ENCODE measurements around the gene SDHAF1. TPM values are rescaled to one million over a fixed set of nuclear protein-coding genes. Genes with fewer than 3 reads are reported as not detected.

Gene SDHAF1
- total RNA-seq, 1 experiment from 2014 or later, result 21.0 TPM

- ChIA-PET CTCF (no interaction called here), POLR2A (no interaction called here), RAD21 (ENCODE audit: low non-redundant PET in 1 of 2, low total read pairs in 2 of 2, uncharacterized antibody in 2 of 2, unreplicated experiment in 2 of 2) (no interaction called here)
- Histone ChIP-seq H4K20me1 (ENCODE audit: insufficient read depth) (no peaks in the 10 kb centered on the region), H3K27me3 (ENCODE audit: insufficient read depth, low read length) (peaks cover 4% of the 10 kb centered on the region; the same call in 1 of the 2 replicates), H3K4me2 (ENCODE audit: low read length) (no peak overlapping the region), H3K27ac (ENCODE audit: low read depth, low read length) (no peak overlapping the region), H3K9me2 (ENCODE audit: insufficient read depth) (no peaks in the 10 kb centered on the region), H3K9me3 (ENCODE audit: control insufficient read depth in 1 of 2, insufficient read depth in 1 of 2, low read depth in 1 of 2, low read length in 2 of 2) (no peaks in the 10 kb centered on the region), H3K4me1 (ENCODE audit: control insufficient read depth in 1 of 2, insufficient read depth in 2 of 2, low read length in 2 of 2) (no peaks in the 10 kb centered on the region), H2AFZ (ENCODE audit: low read depth, low read length, poor library complexity, severe bottlenecking) (no peak overlapping the region), H3K9ac (ENCODE audit: low read length) (no peak overlapping the region), H3K79me2 (ENCODE audit: insufficient read depth, low read length) (no peaks in the 10 kb centered on the region), H3K36me3 (ENCODE audit: control insufficient read depth in 1 of 2, insufficient read depth in 2 of 2, low read length in 2 of 2) (no peaks in the 10 kb centered on the region), H3K4me3 (replicated peaks in 1 of 2; ENCODE audit: low read depth in 1 of 2, low read length in 2 of 2) (no peak overlapping the region)
- no peak for DNase-seq (ENCODE audit: low read depth, low spot score)
- ATAC-seq, result no peak
- BruUV-seq (replicated peaks), result no TSS peak
- TF ChIP-seq SIN3A (IDR thresholded peaks at IDR 0.05; ENCODE audit: low read depth) (no peak), POLR2AphosphoS5 (IDR thresholded peaks at IDR 0.05; ENCODE audit: low read depth, low read length) (no peak), FOSL1 (IDR thresholded peaks at IDR 0.05; ENCODE audit: low read depth) (no peak), EGR1 (IDR thresholded peaks at IDR 0.05; ENCODE audit: low read depth) (no peak), YY1 (IDR thresholded peaks at IDR 0.05; ENCODE audit: extremely low read depth, insufficient replicate concordance, low read depth, low read length) (no peak), MAX (IDR thresholded peaks at IDR 0.05) (no peak), CEBPB (IDR thresholded peaks at IDR 0.05; ENCODE audit: low read depth) (no peak), SP1 (IDR thresholded peaks at IDR 0.05; ENCODE audit: low read depth) (no peak), ZNF274 (IDR thresholded peaks at IDR 0.05; ENCODE audit: low read depth, low read length) (no peak), ELF1 (IDR thresholded peaks at IDR 0.05; ENCODE audit: borderline replicate concordance, low read depth) (no peak), CTCF (IDR thresholded peaks at IDR 0.05 in 2 of 3, conservative IDR thresholded peaks at IDR 0.05 in 1 of 3; ENCODE audit: borderline replicate concordance in 1 of 3, insufficient read depth in 1 of 3, low read depth in 2 of 3, low read length in 2 of 3) (no peak), ATF3 (IDR thresholded peaks at IDR 0.05) (no peak), RAD21 (IDR thresholded peaks at IDR 0.05; ENCODE audit: low read depth) (no peak), ZFX (IDR thresholded peaks at IDR 0.05) (no peak), EZH2 (IDR thresholded peaks at IDR 0.05) (no peak), CBX3 (IDR thresholded peaks at IDR 0.05; ENCODE audit: low read depth) (no peak), TCF7L2 (IDR thresholded peaks at IDR 0.05; ENCODE audit: borderline replicate concordance, extremely low read depth, insufficient read depth, insufficient read length) (no peak)
- TF ChIP-seq, protein P1, sequence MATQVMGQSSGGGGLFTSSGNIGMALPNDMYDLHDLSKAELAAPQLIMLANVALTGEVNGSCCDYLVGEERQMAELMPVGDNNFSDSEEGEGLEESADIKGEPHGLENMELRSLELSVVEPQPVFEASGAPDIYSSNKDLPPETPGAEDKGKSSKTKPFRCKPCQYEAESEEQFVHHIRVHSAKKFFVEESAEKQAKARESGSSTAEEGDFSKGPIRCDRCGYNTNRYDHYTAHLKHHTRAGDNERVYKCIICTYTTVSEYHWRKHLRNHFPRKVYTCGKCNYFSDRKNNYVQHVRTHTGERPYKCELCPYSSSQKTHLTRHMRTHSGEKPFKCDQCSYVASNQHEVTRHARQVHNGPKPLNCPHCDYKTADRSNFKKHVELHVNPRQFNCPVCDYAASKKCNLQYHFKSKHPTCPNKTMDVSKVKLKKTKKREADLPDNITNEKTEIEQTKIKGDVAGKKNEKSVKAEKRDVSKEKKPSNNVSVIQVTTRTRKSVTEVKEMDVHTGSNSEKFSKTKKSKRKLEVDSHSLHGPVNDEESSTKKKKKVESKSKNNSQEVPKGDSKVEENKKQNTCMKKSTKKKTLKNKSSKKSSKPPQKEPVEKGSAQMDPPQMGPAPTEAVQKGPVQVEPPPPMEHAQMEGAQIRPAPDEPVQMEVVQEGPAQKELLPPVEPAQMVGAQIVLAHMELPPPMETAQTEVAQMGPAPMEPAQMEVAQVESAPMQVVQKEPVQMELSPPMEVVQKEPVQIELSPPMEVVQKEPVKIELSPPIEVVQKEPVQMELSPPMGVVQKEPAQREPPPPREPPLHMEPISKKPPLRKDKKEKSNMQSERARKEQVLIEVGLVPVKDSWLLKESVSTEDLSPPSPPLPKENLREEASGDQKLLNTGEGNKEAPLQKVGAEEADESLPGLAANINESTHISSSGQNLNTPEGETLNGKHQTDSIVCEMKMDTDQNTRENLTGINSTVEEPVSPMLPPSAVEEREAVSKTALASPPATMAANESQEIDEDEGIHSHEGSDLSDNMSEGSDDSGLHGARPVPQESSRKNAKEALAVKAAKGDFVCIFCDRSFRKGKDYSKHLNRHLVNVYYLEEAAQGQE (IDR thresholded peaks at IDR 0.05; ENCODE audit: low read depth), result no peak
- intact Hi-C loops (cut with micrococcal nuclease), result no loop called here
These were observed 28.2 kb upstream of the SDHAF1 start for GRCh38 chr19:35966771-35967170.
